Loucy (cell line): ENCODE results near the gene HAO2.

Source experiments
- H2AFZ ChIP-seq: fragments of 200-600 bp; sonication (generic); 2 replicates; pipeline ENCODE4 v1.6.0; 2016; ENCODE audit warnings: antibody characterized with exemption, mild to moderate bottlenecking, low read length, moderate library complexity
- H3F3A ChIP-seq: fragments of 200-600 bp; 2 replicates; pipeline ENCODE4 v1.6.0; 2016; ENCODE audit warnings: antibody characterized with exemption, low read depth, mild to moderate bottlenecking
- H3K27me3 ChIP-seq: fragments of 200-600 bp; sonication (generic); 2 replicates; pipeline ENCODE4 v1.6.1; 2014; ENCODE audit warnings: low read length, mild to moderate bottlenecking; ENCODE audit not compliant: insufficient read depth, poor library complexity, severe bottlenecking
- H3K36me3 ChIP-seq: fragments of 200-600 bp; sonication (generic); 2 replicates; pipeline ENCODE4 v1.6.1; 2016; ENCODE audit warnings: low read length; ENCODE audit not compliant: insufficient read depth
- H3K4me1 ChIP-seq: fragments of 200-600 bp; sonication (generic); 2 replicates; pipeline ENCODE4 v1.5.1; 2014; ENCODE audit warnings: low read length, mild to moderate bottlenecking; ENCODE audit not compliant: insufficient read depth, poor library complexity, severe bottlenecking
- H3K4me2 ChIP-seq: fragments of 200-600 bp; sonication (generic); 2 replicates; pipeline ENCODE4 v1.6.0; 2014; ENCODE audit warnings: antibody characterized with exemption, low read length, low read depth, mild to moderate bottlenecking; ENCODE audit not compliant: poor library complexity, severe bottlenecking
- H3K4me3 ChIP-seq: fragments of 200-600 bp; sonication (generic); 2 replicates; pipeline ENCODE4 v1.5.1; 2014; ENCODE audit warnings: low read length, mild to moderate bottlenecking, mixed read lengths; ENCODE audit not compliant: poor library complexity, severe bottlenecking
- H3K79me2 ChIP-seq: fragments of 200-600 bp; sonication (generic); 2 replicates; pipeline ENCODE4 v1.6.1; 2014; ENCODE audit warnings: low read length; ENCODE audit not compliant: insufficient read depth
- H3K9ac ChIP-seq: fragments of 200-600 bp; sonication (generic); 2 replicates; pipeline ENCODE4 v1.6.0; 2014; ENCODE audit warnings: mild to moderate bottlenecking, low read depth, low read length, moderate library complexity; ENCODE audit not compliant: poor library complexity, severe bottlenecking
- H3K9me2 ChIP-seq: fragments of 200-600 bp; sonication (generic); replicated peaks from 2 replicates; pipeline ENCODE4 v1.6.1; 2016; ENCODE audit warnings: low read depth, low read length, mixed read lengths
- H3K9me3 ChIP-seq: fragments of 200-600 bp; sonication (generic); 2 replicates; pipeline ENCODE4 v1.6.1; 2014; ENCODE audit warnings: mild to moderate bottlenecking, antibody characterized with exemption, low read length, low read depth; ENCODE audit not compliant: insufficient read depth
- H4K20me1 ChIP-seq: fragments of 200-600 bp; sonication (generic); 2 replicates; pipeline ENCODE4 v1.6.0; 2014; ENCODE audit warnings: antibody characterized with exemption, low read length, mild to moderate bottlenecking; ENCODE audit not compliant: insufficient read depth, poor library complexity, severe bottlenecking
- CTCF ChIP-seq: fragments of 200-600 bp; sonication (generic); conservative IDR thresholded peaks from 2 replicates; pipeline ENCODE4 v1.5.1; 2014; ENCODE audit warnings: mild to moderate bottlenecking, antibody characterized with exemption, low read length
- EZH2phosphoT487 ChIP-seq: fragments of 200-600 bp; IDR thresholded peaks from 2 replicates; pipeline ENCODE4 v1.6.1; 2018; ENCODE audit warnings: antibody characterized with exemption, mild to moderate bottlenecking, moderate library complexity, borderline replicate concordance

HAO2 gene

GRCh38 chr1:119442756-119443155, 74.2 kb downstream of the HAO2 start:
- no peak overlapping the region for H2AFZ ChIP-seq
- H3K9me2 ChIP-seq, result no peaks in the 10 kb centered on the region
- H3K79me2 ChIP-seq, result no peaks in the 10 kb centered on the region
- no peaks in the 10 kb centered on the region for H3F3A ChIP-seq
- no peaks in the 10 kb centered on the region for H4K20me1 ChIP-seq
- H3K36me3 ChIP-seq, result no peaks in the 10 kb centered on the region
- TF ChIP-seq CTCF (no peak), EZH2phosphoT487 (no peak)
- no peaks in the 10 kb centered on the region for H3K9me3 ChIP-seq
- H3K9ac ChIP-seq, result no peak overlapping the region
- no peak overlapping the region for H3K4me3 ChIP-seq
- no peak overlapping the region for H3K4me2 ChIP-seq
- no peaks in the 10 kb centered on the region for H3K27me3 ChIP-seq
- no peaks in the 10 kb centered on the region for H3K4me1 ChIP-seq
